GM12801 (cell line): ENCODE measurements around the gene DAPK2.

Experiments
- TF ChIP-seq, protein P1 (sequence below): IDR thresholded peaks from one replicate; pipeline ENCODE4 v1.5.1; 2011; ENCODE audit warnings: control low read depth; ENCODE audit not compliant: insufficient read length; ENCODE audit errors: extremely low read depth

The DAPK2 gene

DNA sequence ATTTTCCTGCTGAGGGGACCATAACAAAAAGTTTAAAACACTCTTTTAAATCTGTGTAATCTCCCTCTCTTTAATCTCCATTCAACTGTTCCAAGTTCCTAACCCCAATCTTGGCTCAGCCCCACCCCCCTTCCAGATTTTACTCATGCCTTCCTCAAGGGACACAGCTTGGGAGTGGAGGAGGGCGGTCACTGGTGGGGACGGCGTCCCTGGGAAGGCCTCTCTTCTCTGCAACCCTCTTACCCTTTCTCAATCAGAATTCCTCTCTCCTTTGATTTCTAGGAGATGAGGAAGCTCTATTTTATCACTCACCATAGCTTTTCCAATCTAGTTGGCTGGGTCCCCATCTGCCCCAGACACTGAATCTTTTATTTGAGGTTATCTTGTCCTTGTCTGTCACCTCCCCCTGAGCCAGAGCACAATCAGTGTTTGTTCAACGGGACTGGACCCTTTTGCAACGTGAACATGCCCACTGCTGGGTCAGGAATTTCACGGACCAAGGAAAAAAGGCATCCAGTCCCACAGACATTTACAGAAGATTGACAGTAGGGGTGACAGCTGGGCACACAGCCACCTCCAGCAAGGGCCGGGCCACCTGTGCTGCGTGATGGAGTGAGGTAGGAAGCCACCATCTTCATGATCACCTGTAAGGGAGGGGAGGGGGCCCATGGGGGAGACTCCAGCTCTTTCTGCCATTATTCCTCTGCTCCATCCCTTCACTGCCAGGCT lies 128.5 kb downstream of the DAPK2 start:
- TF ChIP-seq, protein P1, sequence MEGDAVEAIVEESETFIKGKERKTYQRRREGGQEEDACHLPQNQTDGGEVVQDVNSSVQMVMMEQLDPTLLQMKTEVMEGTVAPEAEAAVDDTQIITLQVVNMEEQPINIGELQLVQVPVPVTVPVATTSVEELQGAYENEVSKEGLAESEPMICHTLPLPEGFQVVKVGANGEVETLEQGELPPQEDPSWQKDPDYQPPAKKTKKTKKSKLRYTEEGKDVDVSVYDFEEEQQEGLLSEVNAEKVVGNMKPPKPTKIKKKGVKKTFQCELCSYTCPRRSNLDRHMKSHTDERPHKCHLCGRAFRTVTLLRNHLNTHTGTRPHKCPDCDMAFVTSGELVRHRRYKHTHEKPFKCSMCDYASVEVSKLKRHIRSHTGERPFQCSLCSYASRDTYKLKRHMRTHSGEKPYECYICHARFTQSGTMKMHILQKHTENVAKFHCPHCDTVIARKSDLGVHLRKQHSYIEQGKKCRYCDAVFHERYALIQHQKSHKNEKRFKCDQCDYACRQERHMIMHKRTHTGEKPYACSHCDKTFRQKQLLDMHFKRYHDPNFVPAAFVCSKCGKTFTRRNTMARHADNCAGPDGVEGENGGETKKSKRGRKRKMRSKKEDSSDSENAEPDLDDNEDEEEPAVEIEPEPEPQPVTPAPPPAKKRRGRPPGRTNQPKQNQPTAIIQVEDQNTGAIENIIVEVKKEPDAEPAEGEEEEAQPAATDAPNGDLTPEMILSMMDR = no peak

DNA sequence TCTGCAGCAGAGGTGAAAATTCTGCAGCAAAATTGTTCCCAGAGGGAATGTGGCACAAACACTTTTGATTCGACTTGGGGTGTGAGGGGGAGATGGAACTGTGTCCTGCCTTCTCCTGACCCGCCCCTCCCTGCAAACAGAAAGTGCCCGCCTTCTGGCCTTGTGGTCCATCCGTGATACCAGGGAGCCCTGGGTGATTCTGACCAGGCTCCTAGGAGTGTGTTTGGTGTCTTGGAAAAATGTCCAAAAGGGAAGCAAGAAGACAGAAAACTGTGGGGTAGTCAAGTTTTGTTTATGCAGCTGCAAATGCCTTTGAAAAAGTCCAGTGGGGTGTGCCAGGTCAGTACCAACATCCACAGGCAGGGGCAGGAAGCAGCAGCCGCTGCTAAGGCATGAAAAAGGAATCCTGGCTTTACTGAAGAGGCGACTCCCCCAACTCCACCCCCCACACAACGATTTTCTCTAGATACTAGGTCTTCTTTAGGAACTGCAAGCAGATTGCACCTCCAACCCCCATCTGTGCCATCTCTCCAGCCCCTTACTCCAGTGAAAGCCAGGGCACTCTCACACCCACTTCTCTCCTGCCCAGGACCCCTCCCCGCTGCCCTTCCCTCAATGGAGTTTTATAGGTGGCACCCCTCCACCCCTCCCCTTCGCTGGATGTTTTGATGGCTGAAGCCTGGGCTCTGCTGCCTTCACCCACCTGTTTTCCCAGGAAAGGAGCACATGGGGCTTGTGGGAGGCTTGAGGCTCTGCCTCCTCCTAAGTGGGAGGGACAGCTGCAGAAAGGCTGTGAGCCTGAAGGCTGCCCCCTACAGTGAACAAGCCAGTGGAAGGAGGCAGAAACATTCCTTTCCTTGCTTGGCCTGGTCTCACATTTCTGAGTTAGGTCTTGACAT lies 130.2 kb downstream of the DAPK2 start:
- TF ChIP-seq, protein P1 = no peak

DNA sequence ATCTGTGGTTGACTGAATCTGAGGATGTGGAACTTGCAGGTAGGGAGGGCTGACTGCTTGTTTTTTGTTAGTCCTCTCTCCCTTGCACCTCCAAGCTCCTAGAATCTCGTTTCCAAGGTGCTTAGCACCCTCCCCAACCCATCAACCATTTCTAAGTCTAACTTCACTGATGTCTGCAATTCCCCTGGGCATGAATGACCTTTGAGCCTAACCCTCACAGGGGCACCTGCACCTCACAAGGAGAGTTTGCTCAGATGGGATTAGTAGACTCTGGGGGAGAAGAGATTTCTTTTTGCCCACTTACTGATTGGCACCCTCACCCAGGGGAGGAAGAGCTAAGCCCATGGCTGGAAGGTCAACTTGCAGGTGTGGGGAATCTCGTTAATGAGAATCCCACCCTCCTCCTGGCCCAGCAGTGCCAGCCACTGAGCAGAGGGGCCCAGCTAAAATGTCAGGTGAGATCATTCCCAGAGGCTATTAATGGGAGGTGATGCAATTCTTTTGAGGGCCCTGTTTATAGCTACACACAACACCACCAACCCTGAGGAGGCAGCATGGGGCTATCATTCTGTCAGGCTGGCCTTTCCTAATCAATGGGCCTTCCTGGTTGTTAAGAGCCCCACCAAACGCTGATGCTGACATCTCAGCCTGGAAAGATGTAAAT lies 130.9 kb downstream of the DAPK2 start:
- TF ChIP-seq, protein P1 = no peak

DNA sequence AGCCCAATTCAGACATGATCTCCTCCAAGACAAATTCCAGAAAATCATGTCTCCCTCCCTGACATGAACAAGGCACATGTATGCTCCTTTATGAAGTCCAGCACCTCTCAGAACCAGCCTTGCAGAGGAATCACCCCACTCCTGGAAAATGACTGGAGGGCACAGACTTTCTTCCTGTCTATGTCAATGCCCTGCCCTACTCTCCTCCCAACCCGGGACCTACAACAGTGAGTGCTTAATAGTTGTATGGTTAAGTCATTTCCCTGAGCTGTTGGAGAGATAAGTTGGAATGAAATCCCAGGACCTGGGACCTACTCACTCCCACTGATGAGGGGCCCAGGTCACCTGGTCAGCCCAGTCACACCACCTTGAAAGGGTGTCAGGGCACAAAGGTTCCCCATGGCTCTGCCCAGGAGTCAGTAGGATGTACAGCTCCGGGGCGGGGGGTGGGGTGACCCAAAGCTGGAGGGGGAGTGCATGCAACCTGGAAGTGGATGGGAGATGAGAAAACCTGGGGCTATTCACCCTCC lies 132.4 kb downstream of the DAPK2 start:
- TF ChIP-seq, protein P1 = no peak

DNA sequence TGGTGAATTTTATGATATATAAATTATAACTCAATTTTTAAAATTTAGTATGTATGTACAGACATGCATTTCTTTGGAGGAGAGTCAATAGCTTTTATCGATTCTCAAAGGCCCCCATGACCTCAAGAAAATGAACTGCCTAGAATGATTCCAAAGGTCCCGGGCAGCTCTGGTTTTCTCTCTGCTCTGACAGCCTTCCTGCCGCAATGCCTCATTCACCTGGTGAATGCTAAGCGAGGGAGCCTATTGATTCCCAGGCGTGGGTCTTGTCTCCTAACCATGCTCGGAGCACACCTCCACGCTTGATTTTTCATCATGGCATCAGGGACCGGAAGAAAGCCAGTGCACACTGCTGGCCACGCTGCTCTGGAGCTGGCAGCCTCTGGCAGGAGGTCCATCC lies 132.9 kb downstream of the DAPK2 start:
- TF ChIP-seq, protein P1 = no peak

- TF ChIP-seq, protein P1 = no peak
Measured at GRCh38 chr15:63912061-63912615, 134.1 kb downstream of the DAPK2 start.

GRCh38 chr15:63911160-63911559 lies 135.1 kb downstream of the DAPK2 start:
- TF ChIP-seq, protein P1 = no peak
